T-helper 9 cell (primary cell): ENCODE data around the gene COL16A1.
A peak's percentile ranks its signal among the peaks of the same experiment; 100 is the strongest.

Experiments used
- DNase-seq: peaks from one replicate; pipeline ENCODE4 v3.0.0-alpha.2; 2020

COL16A1 gene

GRCh38 chr1:31705080-31705866 is 1.5 kb upstream of the COL16A1 start:
- DNase-seq: peak; percentile 41

- no peak for DNase-seq
These were observed 658 bp upstream of the COL16A1 start for GRCh38 chr1:31704271-31705079.

- no peak for DNase-seq
These were observed 897 bp downstream of the COL16A1 start for GRCh38 chr1:31702836-31703404.

GRCh38 chr1:31701091-31701736 is 2.6 kb downstream of the COL16A1 start:
- no peak for DNase-seq

GRCh38 chr1:31700468-31701090 is 3.2 kb downstream of the COL16A1 start:
- DNase-seq: no peak

GRCh38 chr1:31699341-31699891 is 4.4 kb downstream of the COL16A1 start:
- DNase-seq: no peak

GRCh38 chr1:31697369-31697984 is 6.3 kb downstream of the COL16A1 start:
- no peak for DNase-seq

- DNase-seq: no peak
These were observed 7.6 kb downstream of the COL16A1 start for GRCh38 chr1:31696242-31696641.

- DNase-seq: no peak
These were observed 8.5 kb downstream of the COL16A1 start for GRCh38 chr1:31695327-31695726.

GRCh38 chr1:31694964-31695313 is 8.9 kb downstream of the COL16A1 start:
- DNase-seq: no peak

- no peak for DNase-seq
These were observed 9.5 kb downstream of the COL16A1 start for GRCh38 chr1:31694069-31694963.

- DNase-seq: no peak
These were observed 10.6 kb downstream of the COL16A1 start for GRCh38 chr1:31693231-31693630.

GRCh38 chr1:31691951-31692350 is 11.9 kb downstream of the COL16A1 start:
- no peak for DNase-seq

- no peak for DNase-seq
These were observed 12.4 kb downstream of the COL16A1 start for GRCh38 chr1:31691446-31691845.

- no peak for DNase-seq
These were observed 12.9 kb downstream of the COL16A1 start for GRCh38 chr1:31690921-31691320.

GRCh38 chr1:31689854-31690253 is 14.0 kb downstream of the COL16A1 start:
- no peak for DNase-seq

GRCh38 chr1:31689379-31689778 is 14.4 kb downstream of the COL16A1 start:
- no peak for DNase-seq

- DNase-seq: no peak
These were observed 15.4 kb downstream of the COL16A1 start for GRCh38 chr1:31688233-31688918.

GRCh38 chr1:31687601-31688000 is 16.2 kb downstream of the COL16A1 start:
- DNase-seq: no peak

GRCh38 chr1:31685795-31686194 is 18.0 kb downstream of the COL16A1 start:
- no peak for DNase-seq
